Heart right ventricle (tissue), 16 donors: Measurements from ENCODE around the gene NT5DC3. TPM values are rescaled to one million over a fixed set of nuclear protein-coding genes. Genes with fewer than 3 reads are reported as not detected.
A peak's percentile ranks its signal among the peaks of the same experiment; 100 is the strongest.

ENCODE experiments used
- ATAC-seq, 8 donors: fragments of 200-7000 bp; cut with Tn5 transposase; one replicate each; pipeline ENCODE4 v1.9.1; 2020; ENCODE audit warnings: mild to moderate bottlenecking in 8 of 8, moderate library complexity in 8 of 8, moderate number of reproducible peaks in 1 of 8
- DNase-seq, 2 donors: peaks; one replicate each; pipeline ENCODE4 v3.0.0-alpha.2; 2020
- H3K27ac ChIP-seq, 10 donors: fragments of 200-600 bp; sonication (generic) in 2 of 10; one replicate each; pipeline versions ENCODE4 v1.5.0 to v1.8.0; 2020 to 2022; ENCODE audit warnings: mild to moderate bottlenecking in 3 of 10
- H3K27me3 ChIP-seq, 7 donors: fragments of 200-600 bp; one replicate each; pipeline ENCODE4 v1.8.0; 2021 to 2022; ENCODE audit warnings: mild to moderate bottlenecking in 2 of 7
- H3K36me3 ChIP-seq, 9 donors: fragments of 200-600 bp; sonication (generic) in 1 of 9; one replicate each; pipeline versions ENCODE4 v1.5.0 to v1.8.0; 2020 to 2022; ENCODE audit warnings: mild to moderate bottlenecking in 2 of 9
- H3K4me1 ChIP-seq, 9 donors: fragments of 200-600 bp; sonication (generic) in 1 of 9; one replicate each; pipeline versions ENCODE4 v1.5.0 to v1.8.0; 2020 to 2022; ENCODE audit warnings: mild to moderate bottlenecking in 4 of 9
- H3K4me3 ChIP-seq, 10 donors: fragments of 200-600 bp; sonication (generic) in 2 of 10; one replicate each; pipeline versions ENCODE4 v1.5.0 to v1.8.0; 2020 to 2022; ENCODE audit warnings: mild to moderate bottlenecking in 7 of 10, moderate library complexity in 2 of 10
- H3K9me3 ChIP-seq, 11 donors: fragments of 200-600 bp in 10 of 11; sonication (generic) in 2 of 11; one replicate each; pipeline versions ENCODE4 v1.5.0 to v1.8.0; 2013 to 2022; ENCODE audit warnings: mild to moderate bottlenecking in 2 of 11, control low read depth in 1 of 11, moderate library complexity in 1 of 11
- WGBS, 2 donors: extraction: QIAGEN DNeasy Blood & Tissue Kit; methylation state at CpG; one replicate each; pipeline ENCODE4 v1.1.7; 2013; ENCODE audit warnings: inconsistent platforms in 1 of 2; 5-methylcytosine and 5-hydroxymethylcytosine counted together
- intact Hi-C, 10 donors: fragments of 100-400 bp; cut with DNase I; formaldehyde crosslinking; loops; one replicate each; pipeline versions ENCODE4 v1.11.1 to v1.14.2; 2022
- polyA plus RNA-seq, 2 donors: library from polyadenylated mRNA; stranded (reverse); fragments of 200-250 nt; gene quantifications; one replicate each; pipeline ENCODE4 v1.2.3, GENCODE V29; 2013
- total RNA-seq, 10 donors: library from RNA; stranded (reverse); fragmentation: NEBNext Ultra II Directional in 3 of 10; extraction: Animal tissue kit (Norgen Biotek cat#: 25700) in 3 of 10; gene quantifications; one replicate each; pipeline versions ENCODE4 v1.2.1 to v1.2.4, GENCODE V29; 2021 to 2023
- TF ChIP-seq, protein P1 (sequence below), 9 donors: fragments of 200-600 bp; sonication (generic) in 2 of 9; IDR thresholded peaks; one replicate each; pipeline versions ENCODE4 v1.5.0 to v1.8.0; 2021 to 2022; ENCODE audit warnings: antibody characterized with exemption in 9 of 9, mild to moderate bottlenecking in 5 of 9, moderate library complexity in 1 of 9
- donor health status: Arrhythmogenic right ventricular cardiomyopathy.
- donor health status: ischemic (EF 13 %, LVEDD 7.1; RV severe dilation, severe dysfunction).
- donor health status: healthy with polysubstance abuse.
- donor health status: DM: no; HTN: yes; CAD: no.
- donor health status: DM: no; HTN: no; CAD: no.
- donor health status: ischemic (EF 25% LVEDD 6.9; RV normal size, moderate dysfunction).
- donor health status: ischemic (EF 25% LVEDD 5.7; RV mildly dilated, moderate dysfunction).
- donor health status: healthy.
- donor health status: DM: yes; HTN: yes; CAD: no.
- donor health status: Ischemic cardiomyopathy.
- donor health status: ischemic (EF 35%, LVEDD 5.7; RV mildly dilated, moderate dysfunction).
- donor health status: nonischemic (EF 11% LVEDD 7.7; RV severe dilation, severe dysfunction).
- donor health status: DM: yes; HTN: yes; CAD: no.
- donor health status: PGD.
- donor health status: ischemic (EF 29% LVEDD 5.4; RV normal size, mild dysfunction).
- donor health status: nonischemic (EF 23%, LVEDD 6.1; RV moderate dilation, normal function).

NT5DC3 gene
- total and polyA plus RNA-seq, 12 donors: 1.0 to 4.9 (median 3.4) TPM

DNA sequence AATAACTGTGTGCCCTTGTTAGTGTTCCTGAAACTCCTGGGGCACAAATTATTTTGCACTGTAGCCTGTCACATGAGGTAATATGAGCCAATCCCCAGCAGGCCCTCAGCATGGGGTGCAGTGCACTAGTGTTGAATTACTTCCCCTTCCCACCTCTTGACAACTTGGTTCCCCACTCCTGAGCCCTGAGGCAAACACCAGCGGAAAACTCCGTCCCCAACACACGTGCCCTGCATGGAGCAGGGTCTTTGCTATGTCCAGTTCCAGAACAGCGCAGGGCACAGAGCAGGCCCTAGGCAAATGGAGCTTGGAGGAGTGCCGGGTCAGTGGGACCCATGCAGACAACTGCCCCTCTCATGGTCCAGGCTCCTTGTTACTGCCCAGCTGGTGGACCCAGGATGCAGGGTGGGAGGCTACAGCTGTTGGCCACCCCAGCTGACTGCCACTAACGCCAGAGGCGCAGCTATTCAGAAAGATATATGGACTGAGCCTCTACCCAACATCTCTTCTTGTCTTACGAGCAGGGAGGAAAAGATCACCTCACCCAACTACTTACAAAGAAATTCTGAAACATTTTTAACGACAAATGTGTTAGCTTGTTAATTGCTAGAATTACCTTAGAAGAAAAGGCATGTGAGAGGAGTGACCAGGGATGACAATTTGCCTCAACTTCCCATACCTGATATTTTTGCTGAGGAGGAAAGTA is 71.6 kb downstream of the NT5DC3 start:
- peaks cover 0 to 13% (median 0%) of the 10 kb centered on the region in 9 donors for H3K36me3 ChIP-seq
- H3K4me1 ChIP-seq: peaks cover 0 to 19% (median 2%) of the 10 kb centered on the region in 9 donors
- no peaks in the 10 kb centered on the region for H3K27me3 ChIP-seq
- no peak overlapping the region for H3K4me3 ChIP-seq
- WGBS, 2 donors: 92% methylated on average over 9 of the region's 9 CpGs
- H3K27ac ChIP-seq: no peak overlapping the region
- no peak for DNase-seq
- no peaks in the 10 kb centered on the region for H3K9me3 ChIP-seq
- ATAC-seq: peak in 1 of 8 donors; percentile 55
- TF ChIP-seq, protein P1, sequence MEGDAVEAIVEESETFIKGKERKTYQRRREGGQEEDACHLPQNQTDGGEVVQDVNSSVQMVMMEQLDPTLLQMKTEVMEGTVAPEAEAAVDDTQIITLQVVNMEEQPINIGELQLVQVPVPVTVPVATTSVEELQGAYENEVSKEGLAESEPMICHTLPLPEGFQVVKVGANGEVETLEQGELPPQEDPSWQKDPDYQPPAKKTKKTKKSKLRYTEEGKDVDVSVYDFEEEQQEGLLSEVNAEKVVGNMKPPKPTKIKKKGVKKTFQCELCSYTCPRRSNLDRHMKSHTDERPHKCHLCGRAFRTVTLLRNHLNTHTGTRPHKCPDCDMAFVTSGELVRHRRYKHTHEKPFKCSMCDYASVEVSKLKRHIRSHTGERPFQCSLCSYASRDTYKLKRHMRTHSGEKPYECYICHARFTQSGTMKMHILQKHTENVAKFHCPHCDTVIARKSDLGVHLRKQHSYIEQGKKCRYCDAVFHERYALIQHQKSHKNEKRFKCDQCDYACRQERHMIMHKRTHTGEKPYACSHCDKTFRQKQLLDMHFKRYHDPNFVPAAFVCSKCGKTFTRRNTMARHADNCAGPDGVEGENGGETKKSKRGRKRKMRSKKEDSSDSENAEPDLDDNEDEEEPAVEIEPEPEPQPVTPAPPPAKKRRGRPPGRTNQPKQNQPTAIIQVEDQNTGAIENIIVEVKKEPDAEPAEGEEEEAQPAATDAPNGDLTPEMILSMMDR (IDR thresholded peaks at IDR 0.05): no peak
- intact Hi-C loops: no loop called here

DNA sequence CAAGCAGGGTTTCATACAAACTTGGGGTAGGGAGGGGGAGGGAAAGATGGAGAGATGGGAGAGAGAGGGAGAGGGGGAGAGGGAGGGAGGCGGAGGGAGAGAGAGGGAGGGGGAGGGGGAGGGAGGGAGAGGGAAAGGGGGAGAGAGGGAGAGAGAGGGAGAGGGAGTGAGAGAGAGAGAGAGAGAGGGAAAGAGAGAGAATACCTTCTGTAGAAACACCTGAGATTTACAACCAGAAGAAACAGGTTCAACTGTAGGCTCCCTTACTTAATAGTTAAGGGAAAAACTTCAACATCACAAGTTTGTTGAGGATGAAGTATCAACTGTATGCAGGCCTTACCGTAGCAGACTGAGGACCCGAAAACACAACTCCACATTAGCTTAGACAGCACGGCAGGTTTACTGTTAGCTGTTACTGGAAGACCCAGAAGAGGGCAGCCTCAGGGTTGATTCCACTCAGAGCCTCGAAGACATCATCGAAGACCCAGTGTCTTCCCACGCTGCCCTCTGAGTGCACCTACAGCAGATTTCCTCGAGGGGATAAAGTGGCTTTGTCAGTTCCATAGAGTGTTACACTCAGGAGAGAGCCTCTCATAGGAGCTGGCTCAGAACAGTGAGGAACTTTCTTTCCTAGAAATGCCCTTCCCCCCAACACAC is 72.4 kb downstream of the NT5DC3 start:
- H3K9me3 ChIP-seq: no peaks in the 10 kb centered on the region
- 76 to 83% methylated on average over 7 to 8 of the region's 8 CpGs for WGBS, 2 donors
- intact Hi-C loops: no loop called here
- H3K4me1 ChIP-seq: peaks cover 0 to 12% (median 2%) of the 10 kb centered on the region in 9 donors
- ATAC-seq (peak in 1 of 8 donors; percentile 23), DNase-seq (no peak)
- H3K36me3 ChIP-seq: peaks cover 0 to 13% (median 0%) of the 10 kb centered on the region in 9 donors
- TF ChIP-seq, protein P1 (IDR thresholded peaks at IDR 0.05): no peak
- H3K27me3 ChIP-seq: no peaks in the 10 kb centered on the region
- no peak overlapping the region for H3K4me3 ChIP-seq
- H3K27ac ChIP-seq: no peak overlapping the region

DNA sequence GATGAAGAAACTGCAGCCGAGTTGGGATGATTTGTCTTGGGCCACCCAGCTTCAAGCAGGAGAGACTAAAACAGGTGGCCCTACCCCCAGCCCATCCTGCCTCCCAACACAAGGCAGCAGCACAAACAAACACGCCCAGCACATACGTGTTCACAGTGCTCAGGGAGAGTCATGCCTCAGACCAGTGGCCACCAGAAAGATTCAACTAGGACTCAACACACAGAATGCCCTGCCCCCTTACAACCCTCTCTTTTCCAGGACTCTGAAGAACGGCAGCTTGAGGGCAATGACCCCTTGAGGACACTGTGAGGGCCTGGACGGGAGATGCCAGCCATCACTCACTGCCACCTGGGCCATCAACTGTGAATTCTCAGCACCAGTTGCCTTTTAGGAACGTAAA is 75.0 kb downstream of the NT5DC3 start:
- Histone ChIP-seq H3K9me3 (no peaks in the 10 kb centered on the region), H3K4me1 (no peaks in the 10 kb centered on the region), H3K4me3 (no peak overlapping the region), H3K36me3 (peaks cover 0 to 13% (median 0%) of the 10 kb centered on the region in 9 donors), H3K27ac (no peak overlapping the region), H3K27me3 (no peaks in the 10 kb centered on the region)
- TF ChIP-seq, protein P1 (IDR thresholded peaks at IDR 0.05): no peak
- DNase-seq (no peak), ATAC-seq (no peak)
- intact Hi-C loops: no loop called here
- WGBS, 2 donors: 85 to 86% methylated on average over 6 of the region's 6 CpGs

DNA sequence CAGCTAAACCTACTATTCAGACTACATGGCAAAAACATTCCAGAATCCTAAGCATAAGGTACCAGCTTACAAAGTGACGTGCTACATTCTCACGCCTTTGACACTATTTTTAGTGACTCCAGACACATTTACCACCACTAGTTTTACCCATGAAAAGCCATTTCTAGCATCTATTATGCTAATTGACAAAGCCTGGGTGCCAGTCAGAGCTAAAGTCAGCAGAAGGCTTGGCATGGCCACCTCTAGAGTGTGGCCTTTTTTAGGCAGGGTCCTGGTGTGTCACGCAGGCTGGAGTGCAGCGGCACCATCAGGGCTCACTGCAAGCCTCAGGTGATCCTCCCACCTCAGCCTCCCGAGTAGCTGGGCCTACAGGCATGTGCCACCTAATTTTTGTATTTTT is 75.7 kb downstream of the NT5DC3 start:
- ATAC-seq (no peak), DNase-seq (no peak)
- WGBS, 2 donors: 89 to 93% methylated on average over 5 of the region's 5 CpGs
- H3K4me1 ChIP-seq: no peaks in the 10 kb centered on the region
- no peaks in the 10 kb centered on the region for H3K27me3 ChIP-seq
- no peaks in the 10 kb centered on the region for H3K9me3 ChIP-seq
- no peak overlapping the region for H3K4me3 ChIP-seq
- H3K27ac ChIP-seq: no peak overlapping the region
- peaks cover 0 to 7% (median 0%) of the 10 kb centered on the region in 9 donors for H3K36me3 ChIP-seq
- intact Hi-C loops: no loop called here
- TF ChIP-seq, protein P1 (IDR thresholded peaks at IDR 0.05): no peak
